ENCODE results near the gene SSH2. TPM values are rescaled to one million over a fixed set of nuclear protein-coding genes. Genes with fewer than 3 reads are reported as not detected.

Gene SSH2
- polyA plus RNA-seq, 3 donors = 31.9 to 66.6 (median 54.0) TPM

GRCh38 chr17:29873476-29873875 is 56.6 kb downstream of the SSH2 start:
- WGBS (ENCODE audit: insufficient coverage) = 100% methylated on average over 1 of the region's 2 CpGs
- H3K4me2 ChIP-seq (replicated peaks; ENCODE audit: extremely low read depth, low read length, poor library complexity, severe bottlenecking) = no peak overlapping the region
- TF ChIP-seq CTCF (IDR thresholded peaks at IDR 0.05) = no peak
- H3K4me1 Mint-ChIP-seq = peaks cover 26% of the 10 kb centered on the region
- H3K27ac Mint-ChIP-seq = peak overlapping the region in 3 of 7 donors; percentile 15 to 59 (median 21)
- no peak for DNase-seq
- intact Hi-C loops (cut with micrococcal nuclease) = no loop called here
- H2AFZ ChIP-seq (ENCODE audit: insufficient read depth, low read depth, low read length, poor library complexity, severe bottlenecking) = no peak overlapping the region
- no peak overlapping the region for H3K9ac ChIP-seq (ENCODE audit: insufficient read depth, low read length, poor library complexity, severe bottlenecking)
- H3K9me3 ChIP-seq (replicated peaks in 1 of 2; ENCODE audit: control insufficient read depth in 1 of 2, insufficient read depth in 1 of 2, low read length in 2 of 2) = no peaks in the 10 kb centered on the region
- H3K36me3 ChIP-seq (replicated peaks in 1 of 2; ENCODE audit: control insufficient read depth in 1 of 2, insufficient read depth in 2 of 2, low read length in 2 of 2) = no peaks in the 10 kb centered on the region
- H3K79me2 ChIP-seq (ENCODE audit: insufficient read depth, low read length) = peaks cover 70% of the 10 kb centered on the region
- no peak overlapping the region for H3K27ac ChIP-seq (ENCODE audit: low read depth in 1 of 2, low read length in 2 of 2)
- H3K4me3 ChIP-seq (replicated peaks in 1 of 3; ENCODE audit: low read depth in 2 of 3, low read length in 3 of 3) = no peak overlapping the region
- peaks cover 0 to 2% (median 0%) of the 10 kb centered on the region in 3 donors for H3K27me3 Mint-ChIP-seq (ENCODE audit: low read depth in 3 of 3)
- no peaks in the 10 kb centered on the region for H3K4me1 ChIP-seq (ENCODE audit: control insufficient read depth in 1 of 2, insufficient read depth in 2 of 2, low read length in 2 of 2)
- no peaks in the 10 kb centered on the region for H3K27me3 ChIP-seq (ENCODE audit: control insufficient read depth in 2 of 2, insufficient read depth in 2 of 2, low read length in 2 of 2)
- H3K9me3 Mint-ChIP-seq = peaks cover 0 to 4% (median 0%) of the 10 kb centered on the region in 7 donors
- H3K4me3 Mint-ChIP-seq = no peak overlapping the region
- peaks cover 3 to 6% of the 10 kb centered on the region in 2 donors for H3K36me3 Mint-ChIP-seq
- peaks cover under 1% of the 10 kb centered on the region for H4K20me1 ChIP-seq (ENCODE audit: insufficient read depth, low read length)

- no CpG with 5 or more reads among the region's 1 CpG for WGBS (ENCODE audit: insufficient coverage)
- Mint-ChIP-seq H3K4me3 (no peak overlapping the region), H3K4me1 (peaks cover 41% of the 10 kb centered on the region), H3K27ac (no peak overlapping the region), H3K27me3 (ENCODE audit: low read depth in 3 of 3) (peaks cover 0 to 2% (median 0%) of the 10 kb centered on the region in 3 donors), H3K36me3 (peaks cover 2 to 3% of the 10 kb centered on the region in 2 donors), H3K9me3 (peaks cover 0 to 4% (median 0%) of the 10 kb centered on the region in 7 donors)
- no peak overlapping the region for H2AFZ ChIP-seq (ENCODE audit: insufficient read depth, low read depth, low read length, poor library complexity, severe bottlenecking)
- H3K9me3 ChIP-seq (replicated peaks in 1 of 2; ENCODE audit: control insufficient read depth in 1 of 2, insufficient read depth in 1 of 2, low read length in 2 of 2) = no peaks in the 10 kb centered on the region
- H3K79me2 ChIP-seq (ENCODE audit: insufficient read depth, low read length) = peaks cover 68% of the 10 kb centered on the region
- intact Hi-C loops (cut with micrococcal nuclease) = no loop called here
- no peak overlapping the region for H3K27ac ChIP-seq (ENCODE audit: low read depth in 1 of 2, low read length in 2 of 2)
- no peak for TF ChIP-seq CTCF (IDR thresholded peaks at IDR 0.05)
- H4K20me1 ChIP-seq (ENCODE audit: insufficient read depth, low read length) = peaks cover 17% of the 10 kb centered on the region
- peaks cover 9 to 10% of the 10 kb centered on the region in 2 donors for H3K4me1 ChIP-seq (ENCODE audit: control insufficient read depth in 1 of 2, insufficient read depth in 2 of 2, low read length in 2 of 2)
- no peak overlapping the region for H3K9ac ChIP-seq (ENCODE audit: insufficient read depth, low read length, poor library complexity, severe bottlenecking)
- no peaks in the 10 kb centered on the region for H3K27me3 ChIP-seq (ENCODE audit: control insufficient read depth in 2 of 2, insufficient read depth in 2 of 2, low read length in 2 of 2)
- H3K4me2 ChIP-seq (replicated peaks; ENCODE audit: extremely low read depth, low read length, poor library complexity, severe bottlenecking) = no peak overlapping the region
- DNase-seq = no peak
- H3K4me3 ChIP-seq (replicated peaks in 1 of 3; ENCODE audit: low read depth in 2 of 3, low read length in 3 of 3) = no peak overlapping the region
- H3K36me3 ChIP-seq (replicated peaks in 1 of 2; ENCODE audit: control insufficient read depth in 1 of 2, insufficient read depth in 2 of 2, low read length in 2 of 2) = no peaks in the 10 kb centered on the region
Observed at GRCh38 chr17:29870836-29871465, 59.1 kb downstream of the SSH2 start.
